T-helper 2 cell treated with Interferon-gamma antibody and Interleukin-4, amounts not matched to agents 100 ng/mL and 5 ng/mL, for 36 hours (primary cell): ENCODE results near the gene H2BW2. TPM values are rescaled to one million over a fixed set of nuclear protein-coding genes. Genes with fewer than 3 reads are reported as not detected.

Experiments
- total RNA-seq: library from RNA; stranded (reverse); gene quantifications from 2 replicates; pipeline ENCODE4 v1.2.3, GENCODE V29; 2022

The H2BW2 gene
- total RNA-seq, 1 donor from 2014 or later: not detected

Other genes starting within 250 kb of the H2BW2 start
- gene RAB9B, start 207.7 kb upstream of the H2BW2 start, total RNA-seq: 0.48 and 0.98 TPM in 2 replicates
- gene TMSB15B, start 77.3 kb upstream of the H2BW2 start, total RNA-seq: 7.2 and 8.3 TPM in 2 replicates
- gene H2BW1, start 26.2 kb upstream of the H2BW2 start, total RNA-seq: not detected in 2 replicates
- 3.9 and 4.9 TPM in 2 replicates for gene TMSB15C, start 36.3 kb downstream of the H2BW2 start, total RNA-seq
- 0.20 and 0.48 TPM in 2 replicates for gene ZCCHC18, start 72.6 kb downstream of the H2BW2 start, total RNA-seq
- 4.4 and 6.5 TPM in 2 replicates for gene SLC25A53, start 117.1 kb downstream of the H2BW2 start, total RNA-seq
- gene FAM199X, start 126.5 kb downstream of the H2BW2 start, total RNA-seq: 12.7 TPM in 2 replicates
- 0.14 and 0.25 TPM in 2 replicates for gene ESX1, start 215.0 kb downstream of the H2BW2 start, total RNA-seq